GM21528 (cell line): ENCODE measurements around the gene TMEM51.
"Not testable (repeated sequence)": the region's sequence is repeated elsewhere in the genome, so short reads cannot be mapped to it uniquely, and the experiment has no call there.

ENCODE experiments used
- ATAC-seq: cut with Tn5 transposase; IDR thresholded peaks from one replicate; pipeline ENCODE4 v1.9.1; 2021; ENCODE audit warnings: mild to moderate bottlenecking, moderate library complexity; ENCODE audit not compliant: unreplicated experiment, low FRiP score

The TMEM51 gene

DNA sequence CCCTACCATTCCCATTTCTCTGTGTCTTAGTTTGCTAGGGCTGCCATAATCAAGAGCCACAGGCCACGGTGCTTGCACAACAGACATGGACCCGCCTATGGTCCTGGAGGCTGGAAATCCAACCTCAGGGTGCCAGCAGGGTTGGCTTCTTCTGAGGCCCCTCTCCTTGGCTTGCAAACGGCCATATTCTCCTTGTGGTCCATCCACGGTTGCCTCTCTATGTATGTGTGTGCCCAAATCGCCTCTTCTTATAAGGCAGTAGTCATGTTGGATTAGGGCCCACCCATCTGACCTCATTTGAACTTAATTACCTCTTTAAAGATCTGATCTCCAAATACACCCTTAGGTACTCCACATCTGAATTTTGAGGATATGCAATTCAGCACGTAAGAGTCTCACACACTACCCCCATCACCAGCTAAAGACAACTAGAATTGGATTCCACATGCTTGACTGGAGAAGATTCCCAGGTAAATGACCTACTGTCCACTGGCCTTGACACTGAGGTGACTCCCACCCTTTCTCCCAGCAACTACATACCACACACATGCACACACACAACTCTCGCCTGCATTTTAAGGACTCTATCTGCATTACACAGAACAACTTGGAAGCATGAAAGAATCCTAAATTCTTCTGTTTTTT is 28.3 kb upstream of the TMEM51 start:
- no peak for ATAC-seq

GRCh38 chr1:15128077-15128476 is 25.5 kb upstream of the TMEM51 start:
- ATAC-seq, result no peak

DNA sequence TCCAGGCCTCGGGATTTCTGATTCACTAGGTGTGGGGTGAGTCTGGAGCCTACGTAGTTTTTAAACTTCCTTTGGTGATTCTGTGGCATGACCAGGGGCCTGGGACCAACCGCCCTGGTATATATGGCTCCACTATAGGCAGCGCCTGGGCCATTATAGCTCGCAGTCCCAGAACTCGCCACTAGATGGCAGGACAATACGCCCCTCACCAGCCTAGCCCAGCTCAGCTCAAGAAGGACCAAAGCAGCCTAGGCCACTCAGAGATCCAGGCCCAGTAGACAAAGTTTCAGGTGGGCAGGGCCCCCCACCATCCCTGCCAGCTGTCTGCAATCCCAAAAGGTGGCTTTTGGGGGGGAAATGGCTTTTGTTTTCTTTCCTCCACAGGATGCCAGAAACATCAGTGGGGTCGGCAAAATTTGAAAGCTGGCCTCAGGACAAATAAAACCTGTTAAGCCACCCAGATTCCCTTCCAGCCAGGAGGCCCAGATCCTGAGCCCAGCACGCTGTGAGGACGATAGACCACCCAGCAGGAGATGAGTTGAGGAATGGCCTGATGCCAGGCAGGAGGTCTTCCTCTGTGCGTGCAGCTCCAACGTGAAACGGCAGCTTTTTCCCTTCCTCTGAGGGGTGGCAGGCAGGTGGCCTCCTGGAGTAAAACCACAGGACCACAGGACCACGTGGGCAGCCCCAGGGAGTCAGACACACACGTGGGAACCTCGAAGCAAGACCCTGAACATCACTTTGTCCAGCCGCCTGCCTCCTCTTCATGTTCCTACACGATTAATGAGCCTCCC is 24.8 kb upstream of the TMEM51 start:
- ATAC-seq, result peak; percentile 70

DNA sequence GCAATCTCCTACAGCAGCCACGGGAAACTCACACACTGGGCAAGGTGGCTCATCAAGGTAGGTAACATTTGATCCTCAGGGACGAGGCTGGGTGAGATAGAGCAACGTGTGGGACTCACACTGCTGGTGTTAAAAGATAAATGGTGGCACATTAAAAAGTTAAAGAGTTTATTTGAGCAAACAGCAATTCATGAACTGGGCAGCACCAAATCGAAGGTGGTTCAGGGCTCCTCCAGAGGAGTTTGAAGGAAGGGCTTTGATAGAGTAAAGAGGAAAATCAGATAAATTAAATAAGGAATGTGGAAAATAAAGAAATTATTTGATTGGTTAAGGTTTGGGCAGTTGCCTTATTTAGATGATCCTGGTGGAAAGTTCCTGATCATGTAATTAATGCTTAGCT is 23.6 kb upstream of the TMEM51 start:
- ATAC-seq, result no peak

- ATAC-seq, result no peak
Measured at GRCh38 chr1:15130607-15131006, 22.9 kb upstream of the TMEM51 start.

DNA sequence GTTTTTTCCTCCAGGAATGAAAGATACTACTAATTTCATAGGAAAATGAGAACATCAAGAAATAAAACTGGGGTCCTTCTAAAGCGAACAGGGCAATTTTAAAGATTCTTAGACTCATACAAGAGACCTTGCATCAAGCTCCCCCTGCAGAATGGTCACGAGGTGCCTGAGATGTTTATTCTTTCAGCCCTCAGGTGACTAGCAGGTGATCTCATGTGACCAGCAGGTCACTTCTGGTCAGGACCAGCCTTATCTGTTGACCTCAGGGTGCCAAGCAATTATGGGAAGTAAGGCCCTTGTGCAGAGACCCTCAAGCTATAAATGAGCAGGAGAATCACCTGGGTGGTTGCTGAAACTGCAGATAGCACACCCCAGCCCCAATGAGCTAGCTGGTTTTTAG is 20.6 kb upstream of the TMEM51 start:
- ATAC-seq, result no peak

GRCh38 chr1:15134285-15134684 is 19.3 kb upstream of the TMEM51 start:
- no peak for ATAC-seq

DNA sequence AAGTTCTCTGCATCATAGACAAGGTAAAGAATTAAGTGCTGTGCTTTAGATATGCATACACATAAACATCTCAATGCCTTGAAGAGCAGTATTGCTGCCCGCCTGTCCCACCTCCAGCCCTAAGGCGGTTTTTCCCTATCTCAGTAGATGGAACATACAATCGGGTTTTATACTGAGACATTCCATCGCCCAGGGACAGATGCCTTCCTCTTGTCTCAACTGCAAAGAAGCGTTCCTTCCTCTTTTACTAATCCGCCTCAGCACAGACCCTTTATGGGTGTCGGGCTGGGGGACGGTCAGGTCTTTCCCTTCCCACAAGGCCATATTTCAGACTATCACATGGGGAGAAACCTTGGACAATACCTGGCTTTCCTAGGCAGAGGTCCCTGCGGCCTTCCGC is 17.9 kb upstream of the TMEM51 start:
- ATAC-seq, result not testable (repeated sequence)

DNA sequence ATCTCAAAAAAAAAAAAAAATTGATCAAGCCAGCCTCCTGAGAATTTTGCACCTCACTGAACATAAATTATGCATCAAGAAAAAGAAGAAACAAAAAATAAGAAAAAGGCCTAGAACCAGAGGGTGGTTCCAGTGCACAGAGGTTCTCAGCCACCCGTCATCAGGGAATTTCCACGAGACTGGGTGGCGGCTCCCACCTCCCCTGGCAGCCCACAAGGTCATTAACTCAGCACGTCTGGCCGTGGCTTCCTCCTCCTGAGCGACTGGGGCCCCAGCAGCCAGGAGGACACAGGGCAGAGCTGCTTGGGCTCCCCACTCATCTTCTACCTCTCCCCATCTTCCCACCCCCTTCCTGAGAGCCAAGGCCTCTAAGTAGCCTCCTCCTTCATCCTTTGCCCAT is 15.7 kb upstream of the TMEM51 start:
- no peak for ATAC-seq

GRCh38 chr1:15139654-15140350 is 13.7 kb upstream of the TMEM51 start:
- no peak for ATAC-seq

- ATAC-seq, result no peak
Measured at GRCh38 chr1:15141935-15142539, 11.5 kb upstream of the TMEM51 start.

- ATAC-seq, result no peak
Measured at GRCh38 chr1:15145327-15145726, 8.2 kb upstream of the TMEM51 start.

DNA sequence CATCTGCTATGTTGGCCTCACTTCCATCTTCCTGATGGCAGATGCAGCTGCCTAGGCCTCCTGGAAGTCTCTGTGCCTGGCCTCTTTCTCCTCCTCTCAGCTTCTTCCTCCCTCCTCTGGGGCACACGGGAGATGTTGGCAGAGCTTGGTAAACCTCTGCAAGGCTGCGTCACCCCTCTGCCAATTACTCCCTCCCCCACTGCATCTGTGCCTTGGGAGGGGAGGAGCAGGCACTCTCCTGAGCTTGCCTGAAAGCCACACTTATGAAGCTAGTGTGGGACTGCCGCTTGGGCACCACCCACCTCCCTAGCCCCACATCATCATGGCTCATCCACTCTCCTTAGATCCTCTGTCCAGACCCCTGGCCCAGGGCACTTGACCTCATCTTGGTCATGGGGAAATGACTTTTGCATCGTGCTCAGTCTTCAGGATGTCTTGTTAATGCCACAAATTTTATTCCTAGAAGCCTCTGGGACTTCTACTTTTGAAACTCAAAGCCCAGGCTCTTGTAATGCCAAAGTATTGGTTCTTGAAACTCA is 7.3 kb upstream of the TMEM51 start:
- no peak for ATAC-seq

- no peak for ATAC-seq
Measured at GRCh38 chr1:15146971-15147376, 6.6 kb upstream of the TMEM51 start.

DNA sequence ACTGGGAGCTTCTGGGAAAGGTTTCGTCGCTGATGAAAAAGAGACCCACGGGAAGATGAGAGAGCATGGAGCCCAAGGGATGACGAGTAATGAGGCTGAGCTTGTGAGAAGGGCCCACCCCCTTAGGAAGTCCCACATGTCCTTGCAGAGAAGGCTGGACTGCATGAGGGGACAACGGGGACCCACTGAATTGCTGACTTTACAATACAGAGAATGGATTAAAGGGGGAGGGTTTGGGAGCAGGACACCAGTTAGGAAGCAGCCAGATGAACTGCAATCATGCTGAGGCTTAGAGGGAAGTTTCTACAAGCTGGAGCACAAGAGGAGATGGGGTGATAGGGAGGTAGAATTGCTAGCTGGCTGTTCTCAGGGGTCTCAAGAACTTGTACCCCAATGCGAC is 5.5 kb upstream of the TMEM51 start:
- ATAC-seq, result no peak

- no peak for ATAC-seq
Measured at GRCh38 chr1:15148475-15148874, 5.1 kb upstream of the TMEM51 start.

DNA sequence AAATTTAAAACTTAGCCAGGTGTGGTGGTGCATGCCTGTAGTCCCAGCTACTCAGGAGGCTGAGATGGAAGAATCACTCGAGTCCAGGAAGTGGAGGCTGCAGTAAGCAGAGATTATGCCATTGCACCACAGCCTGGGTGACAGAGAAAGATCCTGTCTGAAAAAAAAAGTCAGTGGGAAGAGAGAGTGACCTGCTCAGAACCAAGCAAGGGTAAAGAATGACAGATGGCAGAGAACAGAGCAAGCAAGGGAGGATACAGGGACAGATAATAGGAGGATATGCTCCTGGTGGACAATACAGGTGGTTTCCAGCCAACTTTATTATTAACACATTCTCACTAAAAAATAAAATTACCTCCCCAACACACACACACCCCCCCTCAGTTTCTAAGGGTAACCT is 4.6 kb upstream of the TMEM51 start:
- no peak for ATAC-seq

GRCh38 chr1:15150376-15150775 is 3.2 kb upstream of the TMEM51 start:
- no peak for ATAC-seq

DNA sequence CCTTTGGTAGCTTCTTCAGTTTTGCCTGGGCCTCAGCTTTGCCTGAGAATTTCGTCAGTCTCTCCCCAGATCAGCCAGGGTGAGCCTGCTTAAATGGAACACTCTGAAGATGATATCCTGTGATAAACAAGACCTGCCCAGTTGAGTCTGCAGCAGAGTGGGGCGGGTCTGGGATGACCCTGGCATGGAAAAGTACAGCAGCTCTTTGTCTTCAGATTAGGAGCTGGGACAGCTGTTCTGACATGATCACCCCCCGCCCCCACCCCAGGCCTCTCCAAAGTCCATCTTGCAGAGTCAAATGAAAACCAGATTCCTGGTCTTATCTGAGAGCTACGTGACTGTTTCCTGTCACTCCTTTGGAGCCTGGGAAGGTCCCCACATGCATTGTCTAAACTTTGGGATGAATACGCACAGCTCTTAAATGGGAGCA is 2.2 kb upstream of the TMEM51 start:
- ATAC-seq, result no peak

GRCh38 chr1:15151871-15152270 is 1.7 kb upstream of the TMEM51 start:
- ATAC-seq, result no peak
